AG10803 (cell line): Measurements from ENCODE around the gene ADD1.
"Not testable (repeated sequence)": the region's sequence is repeated elsewhere in the genome, so short reads cannot be mapped to it uniquely, and the experiment has no call there.

ENCODE experiments used
- DNase-seq: peaks from one replicate; pipeline ENCODE4 v3.0.0; 2010; ENCODE audit warnings: low read depth
- H3K4me3 ChIP-seq: 2 replicates; pipeline ENCODE4 v1.5.1; 2011; ENCODE audit warnings: mild to moderate bottlenecking, low read length, control low read depth
- TF ChIP-seq, protein P1 (sequence below): conservative IDR thresholded peaks from 2 replicates; pipeline ENCODE4 v1.5.1; 2011; ENCODE audit warnings: mild to moderate bottlenecking, low read length, control low read depth, inconsistent platforms

Gene ADD1

DNA sequence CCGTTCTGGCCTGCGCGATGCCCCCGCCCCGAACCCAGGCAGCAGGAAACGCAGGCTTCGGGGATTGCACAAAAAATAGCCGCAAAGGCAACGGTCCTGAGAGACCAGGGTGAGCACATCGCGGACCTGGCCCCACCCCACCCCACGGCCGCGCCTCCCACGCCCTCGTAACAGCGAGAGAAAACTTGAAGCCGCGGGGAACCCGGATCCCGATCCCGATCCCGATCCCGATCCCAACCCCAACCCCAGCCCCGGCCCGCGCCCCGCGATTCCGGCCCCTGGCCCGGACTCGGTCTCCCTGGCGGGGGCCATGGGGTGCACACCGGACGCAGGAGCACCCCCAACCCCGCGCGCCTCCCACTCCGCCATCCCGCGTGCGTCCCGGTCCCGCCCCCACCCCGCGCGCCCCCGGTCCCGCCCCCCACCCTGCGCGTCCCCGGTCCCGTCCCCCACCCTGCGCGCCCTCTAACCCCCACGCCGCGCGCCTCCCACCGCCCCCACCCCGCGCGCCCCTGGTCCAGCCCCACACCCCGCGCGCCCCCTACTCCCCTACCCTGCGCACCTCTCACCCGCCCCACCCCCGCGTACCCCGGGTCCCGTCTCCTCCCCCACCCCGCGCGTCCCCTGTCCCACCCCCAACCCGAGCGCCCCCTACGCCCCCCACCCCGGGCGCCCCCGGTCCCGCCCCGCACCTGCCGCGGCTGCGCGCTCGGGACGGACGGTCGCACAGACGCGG is 90.6 kb downstream of the ADD1 start:
- H3K4me3 ChIP-seq: peak overlapping the region; percentile 84
- DNase-seq: peak; percentile 68
- TF ChIP-seq, protein P1, sequence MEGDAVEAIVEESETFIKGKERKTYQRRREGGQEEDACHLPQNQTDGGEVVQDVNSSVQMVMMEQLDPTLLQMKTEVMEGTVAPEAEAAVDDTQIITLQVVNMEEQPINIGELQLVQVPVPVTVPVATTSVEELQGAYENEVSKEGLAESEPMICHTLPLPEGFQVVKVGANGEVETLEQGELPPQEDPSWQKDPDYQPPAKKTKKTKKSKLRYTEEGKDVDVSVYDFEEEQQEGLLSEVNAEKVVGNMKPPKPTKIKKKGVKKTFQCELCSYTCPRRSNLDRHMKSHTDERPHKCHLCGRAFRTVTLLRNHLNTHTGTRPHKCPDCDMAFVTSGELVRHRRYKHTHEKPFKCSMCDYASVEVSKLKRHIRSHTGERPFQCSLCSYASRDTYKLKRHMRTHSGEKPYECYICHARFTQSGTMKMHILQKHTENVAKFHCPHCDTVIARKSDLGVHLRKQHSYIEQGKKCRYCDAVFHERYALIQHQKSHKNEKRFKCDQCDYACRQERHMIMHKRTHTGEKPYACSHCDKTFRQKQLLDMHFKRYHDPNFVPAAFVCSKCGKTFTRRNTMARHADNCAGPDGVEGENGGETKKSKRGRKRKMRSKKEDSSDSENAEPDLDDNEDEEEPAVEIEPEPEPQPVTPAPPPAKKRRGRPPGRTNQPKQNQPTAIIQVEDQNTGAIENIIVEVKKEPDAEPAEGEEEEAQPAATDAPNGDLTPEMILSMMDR: no peak

DNA sequence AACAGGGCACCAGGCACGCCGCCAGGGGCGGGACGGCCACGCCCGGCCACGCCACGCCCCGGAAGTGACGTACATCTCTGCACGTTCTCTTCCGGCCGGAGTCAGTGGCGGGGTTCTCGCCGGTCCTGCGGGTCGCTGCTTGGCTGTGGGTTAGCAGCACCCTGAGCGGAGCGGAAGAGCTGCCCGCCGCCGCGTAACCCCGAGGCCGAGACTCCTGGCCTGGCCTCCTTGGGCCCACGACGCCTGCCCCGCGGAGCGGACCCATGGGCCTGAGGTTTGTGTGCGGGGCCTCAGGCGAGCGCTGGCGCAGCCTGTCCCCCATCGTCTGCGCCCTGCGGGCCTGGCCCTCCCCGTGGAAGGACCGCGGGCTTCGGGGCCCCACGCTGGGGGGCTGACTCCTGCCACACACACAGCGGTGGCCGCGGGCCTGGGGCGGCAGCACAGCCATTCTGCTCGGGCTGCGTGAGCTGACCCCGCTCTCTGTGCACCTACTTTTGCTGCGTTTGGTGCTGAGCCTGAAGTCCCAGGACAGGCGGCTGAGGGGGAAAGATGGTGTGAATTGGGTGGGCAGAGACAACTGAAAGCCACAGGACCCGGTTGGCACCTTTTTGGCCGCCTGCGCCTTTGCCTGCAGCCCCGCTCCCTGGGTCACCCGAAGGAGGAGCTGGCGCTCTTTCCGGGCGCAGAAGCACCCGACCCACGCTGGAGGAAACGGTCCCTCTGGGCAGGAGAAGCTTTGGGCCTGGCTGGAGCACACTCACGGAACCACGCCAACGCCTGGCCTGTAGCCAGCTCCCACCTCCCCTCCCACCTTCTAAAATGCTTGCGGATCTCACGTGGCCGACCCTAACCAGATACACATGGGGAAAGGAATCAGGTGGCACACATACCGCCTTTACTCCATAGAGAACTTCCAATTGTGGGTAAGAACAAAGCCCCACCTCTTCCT is 91.4 kb downstream of the ADD1 start:
- peak; percentile 86 for DNase-seq
- TF ChIP-seq, protein P1: no peak
- peak overlapping the region; percentile 84 for H3K4me3 ChIP-seq

DNA sequence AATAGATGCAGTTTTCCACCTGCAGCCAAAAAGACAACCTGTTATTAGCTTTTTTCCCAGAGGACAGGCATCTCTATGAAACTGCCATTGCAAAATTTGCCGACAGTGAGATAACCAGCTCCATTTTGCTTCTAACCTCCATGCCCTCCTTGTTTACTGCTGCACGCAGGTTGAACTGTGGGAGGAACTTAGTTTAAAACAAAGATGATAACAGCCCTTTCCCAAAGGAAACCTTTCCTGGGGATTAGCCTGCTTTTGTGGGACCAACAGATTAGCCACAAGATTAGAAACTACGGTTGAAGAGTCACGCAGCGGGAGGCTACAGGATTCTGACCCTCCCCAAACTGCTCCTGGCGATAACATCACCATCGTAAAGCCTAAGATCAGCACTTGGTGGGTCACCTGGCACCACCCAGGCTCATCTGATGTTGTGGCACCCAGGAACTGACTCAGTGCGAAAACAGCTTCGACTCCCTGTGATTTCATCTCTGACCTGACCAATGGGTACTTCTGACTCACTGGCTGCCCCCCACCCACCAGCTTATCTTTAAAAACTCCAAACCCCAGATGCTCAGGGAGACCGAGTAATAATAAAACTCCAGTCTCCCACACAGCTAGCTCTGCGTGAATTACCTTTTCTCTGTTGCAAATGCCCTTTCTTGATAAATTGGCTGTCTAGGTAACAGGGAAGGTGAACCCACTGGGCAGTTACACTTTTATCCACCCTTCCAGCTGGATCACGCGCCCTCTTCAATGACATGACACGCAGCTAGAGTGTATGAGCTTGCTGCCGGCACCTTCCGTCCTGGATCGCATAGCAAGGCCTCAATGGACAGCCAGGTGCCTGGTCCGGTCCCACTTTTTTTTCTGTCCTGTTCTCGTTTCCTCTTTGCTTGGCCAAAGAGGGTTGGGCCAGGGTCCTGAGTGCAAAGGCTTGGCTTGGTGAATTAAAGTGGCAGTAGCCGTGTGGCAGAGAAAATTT is 92.4 kb downstream of the ADD1 start:
- TF ChIP-seq, protein P1: no peak
- no peak for DNase-seq
- H3K4me3 ChIP-seq: peak overlapping the region; percentile 84

DNA sequence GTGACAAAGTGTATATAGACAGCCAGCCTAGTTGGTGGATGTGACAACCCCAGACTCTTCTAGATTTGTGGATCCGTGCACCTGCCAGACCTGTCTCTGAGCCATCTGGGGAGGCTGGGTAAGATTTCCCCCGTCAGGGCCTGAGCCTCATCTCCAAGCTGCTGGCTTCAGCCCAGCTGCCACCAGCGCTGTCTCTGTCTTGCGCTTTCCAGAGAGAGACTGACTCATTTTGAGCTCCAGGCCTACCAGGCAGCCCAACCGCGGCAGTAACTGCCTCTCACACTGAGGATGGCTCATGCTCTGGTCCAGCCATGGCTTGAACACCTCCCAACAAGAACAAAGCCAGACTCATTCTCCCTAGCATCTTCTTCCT is 93.1 kb downstream of the ADD1 start:
- TF ChIP-seq, protein P1: no peak
- H3K4me3 ChIP-seq: no peak overlapping the region
- peak; percentile 50 for DNase-seq

DNA sequence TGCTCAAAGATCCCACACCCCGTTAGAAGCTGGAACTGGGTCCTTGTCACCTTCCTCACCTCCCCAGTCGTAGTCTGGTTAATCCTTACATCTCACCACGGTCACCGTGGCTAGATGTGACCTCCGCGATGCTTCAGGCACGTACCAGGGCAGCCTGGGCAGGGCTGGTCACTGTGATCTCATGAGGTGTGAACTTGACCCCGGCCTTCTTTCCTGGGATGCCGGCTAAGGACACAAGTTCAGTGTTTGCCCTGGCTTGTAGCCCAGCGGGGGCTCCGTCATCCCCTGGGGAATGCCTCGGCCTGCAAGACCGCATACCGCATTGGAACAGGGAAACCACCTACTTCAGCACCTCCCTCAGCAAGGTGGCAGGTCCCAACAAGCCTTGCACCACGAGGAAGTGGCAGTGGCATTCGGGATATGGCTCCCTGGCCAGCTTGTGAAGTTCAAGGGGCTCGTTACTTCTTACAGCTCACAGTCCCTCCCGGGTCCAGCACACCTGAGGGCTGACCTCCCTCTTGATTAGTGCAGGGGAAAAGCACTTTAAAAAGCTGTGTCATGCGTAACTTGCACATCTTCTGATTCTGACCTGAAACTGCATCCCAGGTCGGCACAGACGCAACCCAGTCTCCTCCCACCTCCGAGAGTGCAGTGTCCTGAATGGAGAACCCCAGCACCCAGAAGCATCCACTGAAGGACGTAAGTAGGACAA is 93.7 kb downstream of the ADD1 start:
- DNase-seq: no peak
- H3K4me3 ChIP-seq: no peak overlapping the region
- TF ChIP-seq, protein P1: no peak

DNA sequence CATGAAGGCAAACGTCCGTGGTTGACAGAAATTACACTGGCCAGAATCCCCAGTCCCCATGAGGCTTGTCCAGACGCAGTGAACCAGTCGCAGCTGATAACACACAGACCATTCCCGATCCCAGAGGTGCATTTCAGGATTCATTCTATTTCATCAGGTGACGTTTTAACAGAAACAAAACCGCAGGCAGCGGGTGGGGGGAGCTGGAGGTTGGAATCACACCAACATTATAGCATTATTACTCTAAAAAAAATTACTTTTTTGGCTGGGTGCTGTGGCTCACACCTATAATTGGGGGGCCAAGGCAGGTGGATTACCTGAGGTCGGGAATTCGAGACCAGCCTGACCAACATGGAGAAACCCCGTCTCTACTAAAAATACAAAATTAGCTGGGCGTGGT is 94.3 kb downstream of the ADD1 start:
- H3K4me3 ChIP-seq: no peak overlapping the region
- TF ChIP-seq, protein P1: no peak
- DNase-seq: no peak

DNA sequence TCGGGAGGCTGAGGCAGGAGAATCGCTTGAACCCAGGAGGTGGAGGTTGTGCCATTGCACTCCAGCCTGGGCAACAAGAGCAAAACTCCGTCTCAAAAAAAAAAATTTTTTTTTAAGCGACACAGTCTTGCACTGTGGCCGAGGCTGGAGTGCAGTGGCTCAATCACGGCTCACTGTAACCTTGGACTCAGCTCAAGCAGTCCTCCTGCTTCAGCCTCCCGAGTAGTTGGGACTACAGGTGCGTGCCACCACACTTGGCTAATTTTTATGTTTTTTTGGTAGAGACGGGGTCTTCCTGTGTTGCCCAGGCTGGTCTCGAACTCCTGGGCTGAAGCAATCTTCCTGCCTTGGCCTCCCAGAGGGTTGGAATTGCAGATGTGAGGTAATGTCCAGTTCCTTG is 94.8 kb downstream of the ADD1 start:
- DNase-seq, H3K4me3 ChIP-seq: not testable (repeated sequence)
